Measurements from ENCODE around the gene NTM. TPM values are rescaled to one million over a fixed set of nuclear protein-coding genes. Genes with fewer than 3 reads are reported as not detected.

NTM gene
- total RNA-seq, 1 experiment from 2014 or later: 16.4 TPM

- no peak overlapping the region for H3K4me3 Mint-ChIP-seq
- H3K27ac Mint-ChIP-seq: no peak overlapping the region
- H3K4me1 Mint-ChIP-seq: peaks cover 56% of the 10 kb centered on the region
- DNase-seq (ENCODE audit: low spot score) (no peak), ATAC-seq (no peak)
- POLR2A ChIA-PET: no interaction called here
- no peaks in the 10 kb centered on the region for H3K27me3 Mint-ChIP-seq (ENCODE audit: low read depth)
- TF ChIP-seq RELA (CRISPR knock-in tag; IDR thresholded peaks at IDR 0.05; ENCODE audit: borderline replicate concordance): no peak
- TF ChIP-seq SMAD3 (CRISPR knock-in tag; IDR thresholded peaks at IDR 0.05; ENCODE audit: borderline replicate concordance): no peak
- no peak for TF ChIP-seq CDX4 (CRISPR knock-in tag; IDR thresholded peaks at IDR 0.05; ENCODE audit: borderline replicate concordance)
- no peak for TF ChIP-seq ZNF281 (CRISPR knock-in tag; IDR thresholded peaks at IDR 0.05)
- TF ChIP-seq TEAD1 (CRISPR knock-in tag; IDR thresholded peaks at IDR 0.05): no peak
- TF ChIP-seq TCF7 (CRISPR knock-in tag; IDR thresholded peaks at IDR 0.05; ENCODE audit: low read depth): no peak
- TF ChIP-seq ZNF232 (CRISPR knock-in tag; IDR thresholded peaks at IDR 0.05): no peak
- TF ChIP-seq GTF2I (CRISPR knock-in tag; conservative IDR thresholded peaks at IDR 0.05): no peak
- no peak for TF ChIP-seq ARID4B (CRISPR knock-in tag; IDR thresholded peaks at IDR 0.05; ENCODE audit: borderline replicate concordance)
- H3K36me3 Mint-ChIP-seq: no peaks in the 10 kb centered on the region
- CTCF ChIA-PET: no interaction called here
- H3K9me3 Mint-ChIP-seq: no peaks in the 10 kb centered on the region
Observed at GRCh38 chr11:131975619-131976018, 605.2 kb downstream of the NTM start.

GRCh38 chr11:131976021-131976420 lies 605.6 kb downstream of the NTM start:
- POLR2A ChIA-PET: no interaction called here
- CTCF ChIA-PET: no interaction called here
- Mint-ChIP-seq H3K36me3 (no peaks in the 10 kb centered on the region), H3K27me3 (ENCODE audit: low read depth) (no peaks in the 10 kb centered on the region), H3K4me1 (peaks cover 60% of the 10 kb centered on the region), H3K9me3 (no peaks in the 10 kb centered on the region), H3K4me3 (no peak overlapping the region), H3K27ac (no peak overlapping the region)
- no peak for DNase-seq (ENCODE audit: low spot score)
- TF ChIP-seq SP1 (CRISPR knock-in tag; conservative IDR thresholded peaks at IDR 0.05) (no peak), ATF2 (CRISPR knock-in tag; IDR thresholded peaks at IDR 0.05; ENCODE audit: borderline replicate concordance, low read depth) (no peak)
- ATAC-seq: no peak

- CTCF ChIA-PET: interaction anchor here (1.0 to 1.7 kb wide), 6 partner anchors 31 to 149 kb away, joined by 3 to 7 read pairs (median 4); no protein-coding TSS in a partner anchor
Observed at GRCh38 chr11:131977231-131977630, 606.8 kb downstream of the NTM start.

More at GRCh38 chr11:131977231-131977630, 606.8 kb downstream of the NTM start:
- H3K9me3 Mint-ChIP-seq: no peaks in the 10 kb centered on the region
- H3K27ac Mint-ChIP-seq: peak overlapping the region; percentile 91
- ATAC-seq (peak; percentile 26; the same call in 1 of the 2 replicates), DNase-seq (ENCODE audit: low spot score) (no peak)
- peak overlapping the region; percentile 38 for H3K4me3 Mint-ChIP-seq
- H3K27me3 Mint-ChIP-seq (ENCODE audit: low read depth): no peaks in the 10 kb centered on the region
- TF ChIP-seq HMGXB4 (CRISPR knock-in tag; IDR thresholded peaks at IDR 0.05) (no peak), OVOL2 (CRISPR knock-in tag; IDR thresholded peaks at IDR 0.05; ENCODE audit: borderline replicate concordance) (no peak), GTF2I (CRISPR knock-in tag; conservative IDR thresholded peaks at IDR 0.05) (no peak), CREB1 (CRISPR knock-in tag; IDR thresholded peaks at IDR 0.05) (no peak), FOXK1 (CRISPR knock-in tag; IDR thresholded peaks at IDR 0.05) (no peak), ELF4 (CRISPR knock-in tag; IDR thresholded peaks at IDR 0.05; ENCODE audit: low read depth) (no peak), NFE2L1 (CRISPR knock-in tag; IDR thresholded peaks at IDR 0.05) (no peak), NFYB (CRISPR knock-in tag; conservative IDR thresholded peaks at IDR 0.05; ENCODE audit: low read depth) (no peak)
- H3K36me3 Mint-ChIP-seq: no peaks in the 10 kb centered on the region
- H3K4me1 Mint-ChIP-seq: peaks cover 69% of the 10 kb centered on the region
- POLR2A ChIA-PET: no interaction called here
